K562 (cell line): ENCODE measurements around the gene EXOC2.

Source experiments
- EZH2 ChIP-seq: IDR thresholded peaks from 2 replicates; pipeline ENCODE4 v1.6.1; 2012; ENCODE audit warnings: low read depth, mild to moderate bottlenecking, inconsistent platforms, low read length, borderline replicate concordance
- MAFG ChIP-seq: fragments of 450-650 bp; conservative IDR thresholded peaks from 2 replicates; pipeline ENCODE4 v1.6.1; 2016; ENCODE audit warnings: missing genetic modification characterization, missing compliant biosample characterization
- MAX ChIP-seq: sonication (generic); formaldehyde crosslinking; IDR thresholded peaks from 2 replicates; pipeline ENCODE4 v1.9.0; 2022; ENCODE audit warnings: mild to moderate bottlenecking, missing genetic modification reagents
- NRF1 ChIP-seq, 2 experiments: fragments of 450-650 bp; IDR thresholded peaks in 1 of 2; conservative IDR thresholded peaks in 1 of 2; 2 replicates each; pipeline ENCODE4 v1.6.1; 2014; ENCODE audit warnings: mild to moderate bottlenecking in 2 of 2
- SP1 ChIP-seq: sonication (generic); formaldehyde crosslinking; IDR thresholded peaks from 2 replicates; pipeline ENCODE4 v1.8.1; 2022; ENCODE audit warnings: mild to moderate bottlenecking, missing genetic modification reagents
- TF ChIP-seq, protein P1 (sequence below): fragments of 250-450 bp; sonication (Bioruptor Pico); IDR thresholded peaks from 2 replicates; pipeline ENCODE4 v1.4.0; 2020; ENCODE audit warnings: borderline replicate concordance

- TF ChIP-seq EZH2 (no peak), MAFG (tag) (no peak), SP1 (no peak), NRF1 (conservative IDR thresholded peaks at IDR 0.05 in 1 of 2, IDR thresholded peaks at IDR 0.05 in 1 of 2) (no peak), MAX (no peak)
- TF ChIP-seq, protein P1, sequence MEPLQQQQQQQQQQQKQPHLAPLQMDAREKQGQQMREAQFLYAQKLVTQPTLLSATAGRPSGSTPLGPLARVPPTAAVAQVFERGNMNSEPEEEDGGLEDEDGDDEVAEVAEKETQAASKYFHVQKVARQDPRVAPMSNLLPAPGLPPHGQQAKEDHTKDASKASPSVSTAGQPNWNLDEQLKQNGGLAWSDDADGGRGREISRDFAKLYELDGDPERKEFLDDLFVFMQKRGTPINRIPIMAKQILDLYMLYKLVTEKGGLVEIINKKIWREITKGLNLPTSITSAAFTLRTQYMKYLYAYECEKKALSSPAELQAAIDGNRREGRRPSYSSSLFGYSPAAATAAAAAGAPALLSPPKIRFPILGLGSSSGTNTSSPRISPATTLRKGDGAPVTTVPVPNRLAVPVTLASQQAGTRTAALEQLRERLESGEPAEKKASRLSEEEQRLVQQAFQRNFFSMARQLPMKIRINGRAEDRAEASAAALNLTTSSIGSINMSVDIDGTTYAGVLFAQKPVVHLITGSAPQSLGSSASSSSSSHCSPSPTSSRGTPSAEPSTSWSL (CRISPR knock-in tag), result no peak
These were observed 64.2 kb downstream of the EXOC2 start for GRCh38 chr6:628766-629165.
